GM10266 (cell line): ENCODE data around the gene LTBP1.
"Not testable (repeated sequence)": the region's sequence is repeated elsewhere in the genome, so short reads cannot be mapped to it uniquely, and the experiment has no call there.

Experiments
- DNase-seq: peaks from one replicate; pipeline ENCODE4 v3.0.0; 2012; ENCODE audit errors: extremely low spot score
- TF ChIP-seq, protein P1 (sequence below): IDR thresholded peaks from 2 replicates; pipeline ENCODE4 v1.5.1; 2012; ENCODE audit warnings: mild to moderate bottlenecking, low read depth; ENCODE audit not compliant: control insufficient read depth, insufficient read depth; ENCODE audit errors: missing control alignments

Gene LTBP1

DNA sequence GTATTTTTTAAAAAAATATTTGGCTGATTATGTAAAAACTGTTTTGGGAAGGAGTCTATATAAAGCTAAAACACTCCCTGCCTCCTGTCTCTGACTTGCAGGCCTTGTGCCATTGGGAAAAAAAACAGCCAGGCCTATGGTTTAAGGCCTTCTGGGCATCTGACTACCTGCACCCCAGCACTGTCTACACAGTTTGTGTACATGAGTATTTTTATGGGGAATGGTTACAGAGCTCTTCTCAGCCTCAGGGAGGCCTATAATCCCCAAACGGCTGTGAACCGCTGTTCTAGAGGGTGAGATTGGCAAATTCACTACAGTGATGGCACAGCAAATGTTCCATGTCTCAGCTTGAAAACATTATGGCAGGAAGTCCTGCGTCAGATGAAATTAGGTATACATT is 96.1 kb downstream of the LTBP1 start:
- DNase-seq, result no peak
- TF ChIP-seq, protein P1, sequence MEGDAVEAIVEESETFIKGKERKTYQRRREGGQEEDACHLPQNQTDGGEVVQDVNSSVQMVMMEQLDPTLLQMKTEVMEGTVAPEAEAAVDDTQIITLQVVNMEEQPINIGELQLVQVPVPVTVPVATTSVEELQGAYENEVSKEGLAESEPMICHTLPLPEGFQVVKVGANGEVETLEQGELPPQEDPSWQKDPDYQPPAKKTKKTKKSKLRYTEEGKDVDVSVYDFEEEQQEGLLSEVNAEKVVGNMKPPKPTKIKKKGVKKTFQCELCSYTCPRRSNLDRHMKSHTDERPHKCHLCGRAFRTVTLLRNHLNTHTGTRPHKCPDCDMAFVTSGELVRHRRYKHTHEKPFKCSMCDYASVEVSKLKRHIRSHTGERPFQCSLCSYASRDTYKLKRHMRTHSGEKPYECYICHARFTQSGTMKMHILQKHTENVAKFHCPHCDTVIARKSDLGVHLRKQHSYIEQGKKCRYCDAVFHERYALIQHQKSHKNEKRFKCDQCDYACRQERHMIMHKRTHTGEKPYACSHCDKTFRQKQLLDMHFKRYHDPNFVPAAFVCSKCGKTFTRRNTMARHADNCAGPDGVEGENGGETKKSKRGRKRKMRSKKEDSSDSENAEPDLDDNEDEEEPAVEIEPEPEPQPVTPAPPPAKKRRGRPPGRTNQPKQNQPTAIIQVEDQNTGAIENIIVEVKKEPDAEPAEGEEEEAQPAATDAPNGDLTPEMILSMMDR, result no peak

- no peak for DNase-seq
- TF ChIP-seq, protein P1, result no peak
These were observed 101.2 kb downstream of the LTBP1 start for GRCh38 chr2:33047939-33048338.

GRCh38 chr2:33051586-33052360 is 105.0 kb downstream of the LTBP1 start:
- no peak for DNase-seq
- TF ChIP-seq, protein P1, result no peak

GRCh38 chr2:33052361-33052735 is 105.6 kb downstream of the LTBP1 start:
- TF ChIP-seq, protein P1, result no peak
- no peak for DNase-seq

DNA sequence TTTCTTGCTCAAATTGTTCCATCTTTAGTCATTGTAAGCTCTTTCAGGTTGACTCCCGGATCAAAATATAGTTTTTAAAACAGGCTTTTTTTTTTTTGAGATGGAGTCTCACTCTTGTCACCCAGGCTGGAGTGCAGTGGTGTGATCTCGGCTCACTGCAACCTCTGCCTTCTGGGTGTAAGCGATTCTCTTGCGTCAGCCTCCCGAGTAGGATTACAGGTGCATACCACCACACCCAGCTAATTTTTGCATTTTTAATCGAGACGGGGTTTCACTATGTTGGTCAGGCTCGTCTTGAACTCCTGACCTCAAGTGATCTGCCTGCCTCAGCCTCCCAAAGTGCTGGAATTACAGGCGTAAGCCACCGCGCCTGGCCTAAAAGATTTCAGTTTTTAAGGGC is 106.0 kb downstream of the LTBP1 start:
- not testable (repeated sequence) for DNase-seq

- DNase-seq, result no peak
These were observed 109.4 kb downstream of the LTBP1 start for GRCh38 chr2:33056170-33056569.

GRCh38 chr2:33057307-33058028 is 110.7 kb downstream of the LTBP1 start:
- not testable (repeated sequence) for DNase-seq

More at GRCh38 chr2:33056170-33056569, 109.4 kb downstream of the LTBP1 start:
- TF ChIP-seq, protein P1, result no peak

DNA sequence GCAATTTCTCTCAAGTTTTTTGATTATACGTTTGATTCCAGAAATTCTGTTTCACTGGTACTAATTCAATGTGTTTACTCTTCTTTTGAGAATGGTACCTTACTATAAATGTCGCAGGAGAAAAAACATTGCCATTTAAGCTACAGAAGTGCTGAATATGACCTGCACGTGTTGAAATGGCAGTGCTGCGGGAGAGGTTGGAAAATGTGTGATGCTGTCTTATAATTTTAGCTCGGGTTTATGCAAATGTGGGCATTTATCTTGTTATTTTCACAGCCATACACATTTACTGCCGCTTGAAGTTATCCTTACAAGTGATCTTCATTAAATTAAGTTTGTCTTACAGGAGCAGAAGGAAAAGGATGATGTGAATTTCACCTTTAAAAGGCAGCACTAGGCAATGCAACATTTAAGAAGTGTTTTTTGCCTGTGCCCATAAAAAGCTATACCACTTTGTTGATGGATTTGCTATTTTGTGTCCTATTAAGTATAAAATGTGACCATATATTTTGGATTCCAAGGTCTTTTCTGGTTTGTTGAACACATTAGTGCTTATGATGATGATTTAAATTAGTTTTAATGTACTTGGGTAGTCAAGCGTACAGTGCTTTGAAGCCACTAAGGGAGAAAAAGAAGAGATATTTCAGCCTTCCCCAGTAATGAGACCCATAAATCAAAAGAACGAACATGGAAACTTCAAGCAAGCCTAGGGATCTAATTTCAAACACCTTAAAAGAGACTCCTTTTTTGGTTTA is 112.1 kb downstream of the LTBP1 start:
- TF ChIP-seq, protein P1, result no peak
- no peak for DNase-seq
